GM12878 (cell line): Measurements from ENCODE around the gene CCNY. TPM values are rescaled to one million over a fixed set of nuclear protein-coding genes. Genes with fewer than 3 reads are reported as not detected.
A peak's percentile ranks its signal among the peaks of the same experiment; 100 is the strongest.

Experiments used
- ATAC-seq: fragments of 200-7000 bp; cut with Tn5 transposase; 3 replicates; pipeline ENCODE4 v1.9.1; 2020; ENCODE audit warnings: mild to moderate bottlenecking, moderate library complexity
- BruUV-seq: library from RNA; stranded (reverse); fragments of 400-500 nt; replicated peaks from 2 replicates; lab custom pipeline; 2021; lab: Mats Ljungman, UMichigan
- CTCF ChIA-PET: fragments of 300-600 bp; sonication (Branson Sonifier 250); formaldehyde crosslinking; extraction: SDS; loops from one replicate; lab custom pipeline; 2021; ENCODE audit warnings: inconsistent platforms; lab: Yijun Ruan, JAX
- POLR2A ChIA-PET: fragments of 350-600 bp; formaldehyde crosslinking; extraction: SDS; loops from one replicate; lab custom pipeline; 2021; ENCODE audit warnings: inconsistent platforms; lab: Charles Lee
- RAD21 ChIA-PET: fragments of 300-600 bp; sonication (Branson Sonifier 250); formaldehyde crosslinking; loops from one replicate; lab custom pipeline; 2023; ENCODE audit warnings: antibody characterized with exemption; ENCODE audit not compliant: unreplicated experiment; lab: Charles Lee
- SMC1A ChIA-PET: fragments of 300-600 bp; sonication (Branson Sonifier 250); formaldehyde crosslinking; loops from one replicate; lab custom pipeline; 2023; ENCODE audit not compliant: unreplicated experiment, uncharacterized antibody; lab: Charles Lee
- DNase-seq: peaks from one replicate; pipeline ENCODE4 v3.0.0-alpha.2; 2011; ENCODE audit warnings: low read depth, low spot score
- FAIRE-seq: peaks from 3 replicates; lab custom pipeline; 2011; peaks lifted over from hg19 to GRCh38; lab: Jason Lieb, UNC
- H2AFZ ChIP-seq: 2 replicates; pipeline ENCODE4 v1.6.0; 2011; ENCODE audit warnings: low read depth, low read length, control low read depth; ENCODE audit not compliant: control insufficient read depth
- H3K27ac ChIP-seq: 2 replicates; pipeline ENCODE4 v1.5.1; 2011; ENCODE audit warnings: control low read depth; ENCODE audit not compliant: control insufficient read depth, insufficient read depth
- H3K27me3 ChIP-seq, 2 experiments: replicated peaks in 1 of 2; 2 replicates each; pipeline versions ENCODE4 v1.6.0 to v1.6.1; 2011; ENCODE audit warnings: low read length in 1 of 2; ENCODE audit not compliant: control insufficient read depth in 2 of 2, insufficient read depth in 2 of 2
- H3K36me3 ChIP-seq, 2 experiments: 2 replicates each; pipeline ENCODE4 v1.5.1; 2011; ENCODE audit warnings: low read length in 1 of 2; ENCODE audit not compliant: control insufficient read depth in 2 of 2, insufficient read depth in 2 of 2
- H3K4me1 ChIP-seq: 2 replicates; pipeline ENCODE4 v1.6.1; 2011; ENCODE audit warnings: mild to moderate bottlenecking, low read length, moderate library complexity, mixed read lengths; ENCODE audit not compliant: control insufficient read depth, insufficient read depth
- H3K4me2 ChIP-seq: 2 replicates; pipeline ENCODE4 v1.6.0; 2011; ENCODE audit warnings: control low read depth; ENCODE audit not compliant: control insufficient read depth, insufficient read depth
- H3K4me3 ChIP-seq: fragments of 200-600 bp; sonication (generic); 2 replicates; pipeline ENCODE4 v1.5.1; 2016
- H3K79me2 ChIP-seq: 2 replicates; pipeline ENCODE4 v1.6.0; 2011; ENCODE audit warnings: low read length; ENCODE audit not compliant: control insufficient read depth, insufficient read depth
- H3K9ac ChIP-seq: 2 replicates; pipeline ENCODE4 v1.8.0; 2011; ENCODE audit warnings: low read length, control low read depth, mixed read lengths; ENCODE audit not compliant: control insufficient read depth, insufficient read depth
- H3K9me3 ChIP-seq: replicated peaks from 3 replicates; pipeline ENCODE4 v1.5.1; 2011; ENCODE audit warnings: mild to moderate bottlenecking, low read length; ENCODE audit not compliant: control insufficient read depth, insufficient read depth
- H4K20me1 ChIP-seq: 2 replicates; pipeline ENCODE4 v1.6.0; 2011; ENCODE audit not compliant: control insufficient read depth, insufficient read depth
- EED ChIP-seq: sonication (generic); IDR thresholded peaks from 2 replicates; pipeline ENCODE4 v1.6.1; 2016; ENCODE audit warnings: antibody characterized with exemption, low read depth
- NR2F1 ChIP-seq: fragments of 450-650 bp; conservative IDR thresholded peaks from 2 replicates; pipeline ENCODE4 v1.6.1; 2017; ENCODE audit warnings: mild to moderate bottlenecking
- YY1 ChIP-seq: IDR thresholded peaks from 2 replicates; pipeline ENCODE4 v1.6.1; 2011; ENCODE audit warnings: low read depth, mild to moderate bottlenecking, low read length
- WGBS: methylation state at CpG from one replicate; pipeline ENCODE4 v1.1.6; 2016; ENCODE audit warnings: low lambda C conversion rate; ENCODE audit not compliant: insufficient replicate concordance, insufficient coverage; ENCODE audit errors: missing lambda C conversion rate; 5-methylcytosine and 5-hydroxymethylcytosine counted together
- in situ Hi-C: fragments of 300-500 bp; cut with MboI; formaldehyde crosslinking; loops from 9 replicates; pipeline ENCODE4 v1.14.3; 2018; ENCODE audit warnings: mixed read lengths
- intact Hi-C: fragments of 100-400 bp; cut with micrococcal nuclease; formaldehyde crosslinking; loops from one replicate; pipeline ENCODE4 v1.14.2; 2022; ENCODE audit not compliant: unreplicated experiment
- polyA plus RNA-seq, 11 experiments: library from polyadenylated mRNA; depleted of rRNA in 4 of 11; unstranded in 6 of 11; stranded (reverse) in 5 of 11; fragments of >200 nt; fragmentation: Nextera tagmentation in 4 of 11; fragmentation: Illumina TruSeq in 1 of 11; extraction: Ambion mirVana in 4 of 11; extraction: Trizol in 1 of 11; gene quantifications; 1 replicate in 1 of 11; 2 replicates in 10 of 11; pipeline versions ENCODE4 v1.2.1 to v1.2.3, GENCODE V29; 2011 to 2016; ENCODE audit warnings: inconsistent platforms in 2 of 11, missing spikeins in 2 of 11, low read depth in 1 of 11
- total RNA-seq, 4 experiments: library from RNA; depleted of rRNA in 3 of 4; stranded (reverse); fragments of >200 nt in 3 of 4; fragmentation: Illumina TruSeq in 1 of 4; extraction: Trizol in 1 of 4; gene quantifications; 2 replicates each; pipeline versions ENCODE4 v1.2.1 to v1.2.3, GENCODE V29; 2013 to 2021

Gene CCNY
- total and polyA plus RNA-seq, 10 of the 15 experiments (the other 5 are each of a cell fraction or from before 2014, with no cell fraction given), result 3.6 to 50.0 (median 26.1) TPM

- H3K36me3 ChIP-seq, result no peaks in the 10 kb centered on the region; a peak in 1 of 4 replicates
- H3K4me1 ChIP-seq, result peaks cover 24% of the 10 kb centered on the region
- POLR2A ChIA-PET, result interaction anchor here (0.6 kb wide), 1 partner anchor 209 kb away, joined by 3 read pairs; no protein-coding TSS in a partner anchor
- RAD21 ChIA-PET, result interaction anchor here (1.0 to 1.3 kb wide), 3 partner anchors 127 to 268 kb away, joined by 3 to 5 read pairs (median 3); no protein-coding TSS in a partner anchor
- no peaks in the 10 kb centered on the region for H3K27me3 ChIP-seq
- no peaks in the 10 kb centered on the region; the same call in 1 of the 2 replicates for H3K79me2 ChIP-seq
- no peak overlapping the region for H3K4me3 ChIP-seq
- TF ChIP-seq YY1 (no peak), EED (peak; percentile 24; the same call in 1 of the 2 replicates)
- H4K20me1 ChIP-seq, result no peaks in the 10 kb centered on the region
- CTCF ChIA-PET, result interaction anchor here (1.2 to 2.4 kb wide), 2 partner anchors 9 to 11 kb away, joined by 3 to 7 read pairs; no protein-coding TSS in a partner anchor
- H3K4me2 ChIP-seq, result no peak overlapping the region
- in situ Hi-C loops, result no loop called here
- H3K27ac ChIP-seq, result no peak overlapping the region
- no peak for DNase-seq
- ATAC-seq, result peak; percentile 53
- H3K9ac ChIP-seq, result no peak overlapping the region
- intact Hi-C loops, result no loop called here
- no TSS peak for BruUV-seq
- no peak for FAIRE-seq
- SMC1A ChIA-PET, result interaction anchor here (1.7 kb wide), 1 partner anchor 10 kb away, joined by 7 read pairs; no protein-coding TSS in a partner anchor
- H3K9me3 ChIP-seq, result no peaks in the 10 kb centered on the region
- no peak overlapping the region for H2AFZ ChIP-seq
These were observed 170.4 kb downstream of the CCNY start for GRCh38 chr10:35506741-35507140.

- no peak for DNase-seq
- WGBS, result over 99% methylated on average over 8 of the region's 8 CpGs
- ChIA-PET SMC1A (no interaction called here), POLR2A (no interaction called here), RAD21 (no interaction called here), CTCF (no interaction called here)
- H4K20me1 ChIP-seq, result no peaks in the 10 kb centered on the region
- no peak overlapping the region for H3K4me3 ChIP-seq
- no peaks in the 10 kb centered on the region; the same call in 1 of the 2 replicates for H3K79me2 ChIP-seq
- H3K9ac ChIP-seq, result no peak overlapping the region
- peaks cover 24% of the 10 kb centered on the region for H3K4me1 ChIP-seq
- intact Hi-C loops, result no loop called here
- no peak overlapping the region for H2AFZ ChIP-seq
- H3K27ac ChIP-seq, result no peak overlapping the region
- H3K36me3 ChIP-seq, result no peaks in the 10 kb centered on the region; a peak in 1 of 4 replicates
- no peak for FAIRE-seq
- H3K9me3 ChIP-seq, result no peaks in the 10 kb centered on the region
- no TSS peak for BruUV-seq
- no peaks in the 10 kb centered on the region for H3K27me3 ChIP-seq
- ATAC-seq, result no peak
- H3K4me2 ChIP-seq, result no peak overlapping the region
- no peak for TF ChIP-seq NR2F1
- in situ Hi-C loops, result no loop called here
These were observed 171.3 kb downstream of the CCNY start for GRCh38 chr10:35507519-35508109.
